Natural killer cell (primary cell): ENCODE measurements around the gene TCOF1. TPM values are rescaled to one million over a fixed set of nuclear protein-coding genes. Genes with fewer than 3 reads are reported as not detected.
A peak's percentile ranks its signal among the peaks of the same experiment; 100 is the strongest.

Experiments used
- ATAC-seq, 3 donors: fragments of 150-1000 bp in 2 of 3; fragments of 200-7000 bp in 1 of 3; cut with Tn5 transposase; 1 replicate in 1 of 3; 2 replicates in 2 of 3; pipeline ENCODE4 v1.10.0; 2021; ENCODE audit warnings: mild to moderate bottlenecking in 2 of 3, moderate library complexity in 2 of 3
- DNase-seq, 2 donors: peaks; one replicate each; pipeline versions ENCODE4 v3.0.0 to v3.0.0-alpha.2; 2013 to 2021; ENCODE audit warnings: mixed read lengths in 1 of 2
- H3K27ac ChIP-seq: one replicate; pipeline ENCODE4 v1.5.1; 2013; ENCODE audit warnings: mild to moderate bottlenecking, low read length
- H3K27me3 ChIP-seq: one replicate; pipeline ENCODE4 v1.6.1; 2013; ENCODE audit warnings: low read length; ENCODE audit not compliant: control insufficient read depth, insufficient read depth
- H3K36me3 ChIP-seq: one replicate; pipeline ENCODE4 v1.6.1; 2013; ENCODE audit warnings: low read length; ENCODE audit not compliant: control insufficient read depth, insufficient read depth
- H3K4me1 ChIP-seq: one replicate; pipeline ENCODE4 v1.6.1; 2013; ENCODE audit warnings: low read length; ENCODE audit not compliant: control insufficient read depth, insufficient read depth
- H3K4me3 ChIP-seq: one replicate; pipeline ENCODE4 v1.5.1; 2013; ENCODE audit warnings: low read length
- H3K9me3 ChIP-seq: one replicate; pipeline ENCODE4 v1.6.1; 2013; ENCODE audit warnings: low read length; ENCODE audit not compliant: control insufficient read depth, insufficient read depth
- H3K27ac Mint-ChIP-seq, 2 donors: one replicate each; pipeline ENCODE4 v1.8.0; 2022; ENCODE audit warnings: mild to moderate bottlenecking in 2 of 2, mixed read lengths in 2 of 2, moderate library complexity in 1 of 2
- H3K27me3 Mint-ChIP-seq, 2 donors: one replicate each; pipeline ENCODE4 v1.8.0; 2022; ENCODE audit warnings: low read depth in 2 of 2, mixed read lengths in 2 of 2
- H3K36me3 Mint-ChIP-seq: one replicate; pipeline ENCODE4 v1.8.0; 2022; ENCODE audit warnings: mixed read lengths
- H3K4me1 Mint-ChIP-seq, 2 donors: one replicate each; pipeline ENCODE4 v1.8.0; 2022; ENCODE audit warnings: mixed read lengths in 2 of 2
- H3K4me3 Mint-ChIP-seq: one replicate; pipeline ENCODE4 v1.8.0; 2022; ENCODE audit warnings: mild to moderate bottlenecking, moderate library complexity, mixed read lengths
- H3K9me3 Mint-ChIP-seq, 2 donors: one replicate each; pipeline ENCODE4 v1.8.0; 2022; ENCODE audit warnings: mixed read lengths in 2 of 2
- CTCF ChIP-seq: fragments of 200-600 bp; IDR thresholded peaks from one replicate; pipeline ENCODE4 v1.8.0; 2022; ENCODE audit warnings: antibody characterized with exemption
- WGBS: methylation state at CpG from one replicate; pipeline ENCODE4 v1.1.7; 2013; ENCODE audit warnings: missing lambda C conversion rate; ENCODE audit not compliant: insufficient coverage; 5-methylcytosine and 5-hydroxymethylcytosine counted together
- intact Hi-C: fragments of 100-400 bp; cut with micrococcal nuclease; formaldehyde crosslinking; loops from one replicate; pipeline ENCODE4 v1.14.2; 2022
- total RNA-seq, 4 donors: library from RNA; stranded (reverse); fragments of 120-200 nt in 1 of 4; gene quantifications; one replicate each; pipeline versions ENCODE4 v1.2.3 to v1.2.4, GENCODE V29; 2013 to 2022

Gene TCOF1
- total RNA-seq, 3 donors from 2014 or later (not counting 1 experiment from before 2014, with no cell fraction given) = 51.5 to 62.6 (median 51.7) TPM

- peak in 1 of 3 donors; percentile 11 for ATAC-seq
- Mint-ChIP-seq H3K36me3 (no peaks in the 10 kb centered on the region), H3K9me3 (no peaks in the 10 kb centered on the region), H3K4me1 (peaks cover 7% of the 10 kb centered on the region in 2 donors), H3K4me3 (no peak overlapping the region), H3K27me3 (no peaks in the 10 kb centered on the region), H3K27ac (no peak overlapping the region)
- no peaks in the 10 kb centered on the region for H3K9me3 ChIP-seq
- H3K4me3 ChIP-seq = no peak overlapping the region
- H3K27me3 ChIP-seq = no peaks in the 10 kb centered on the region
- no peaks in the 10 kb centered on the region for H3K36me3 ChIP-seq
- 87% methylated on average over 11 of the region's 11 CpGs for WGBS
- TF ChIP-seq CTCF = no peak
- H3K27ac ChIP-seq = no peak overlapping the region
- H3K4me1 ChIP-seq = no peaks in the 10 kb centered on the region
- intact Hi-C loops = no loop called here
- no peak for DNase-seq
These were observed 40.2 kb upstream of the TCOF1 start for GRCh38 chr5:150317048-150318003.

GRCh38 chr5:150318613-150319483, 38.6 kb upstream of the TCOF1 start:
- Histone ChIP-seq H3K36me3 (no peaks in the 10 kb centered on the region), H3K27me3 (no peaks in the 10 kb centered on the region), H3K4me3 (no peak overlapping the region), H3K27ac (no peak overlapping the region), H3K4me1 (no peaks in the 10 kb centered on the region), H3K9me3 (no peaks in the 10 kb centered on the region)
- ATAC-seq (no peak), DNase-seq (no peak)
- H3K4me1 Mint-ChIP-seq = peaks cover 7 to 8% of the 10 kb centered on the region in 2 donors
- H3K36me3 Mint-ChIP-seq = no peaks in the 10 kb centered on the region
- 85% methylated on average over 9 of the region's 9 CpGs for WGBS
- H3K4me3 Mint-ChIP-seq = no peak overlapping the region
- no peak for TF ChIP-seq CTCF
- no peak overlapping the region for H3K27ac Mint-ChIP-seq
- no peaks in the 10 kb centered on the region for H3K27me3 Mint-ChIP-seq
- intact Hi-C loops = no loop called here
- H3K9me3 Mint-ChIP-seq = no peaks in the 10 kb centered on the region

- peaks cover 7 to 8% of the 10 kb centered on the region in 2 donors for H3K4me1 Mint-ChIP-seq
- Histone ChIP-seq H3K27ac (no peak overlapping the region), H3K36me3 (no peaks in the 10 kb centered on the region), H3K4me3 (no peak overlapping the region), H3K27me3 (no peaks in the 10 kb centered on the region), H3K9me3 (no peaks in the 10 kb centered on the region), H3K4me1 (no peaks in the 10 kb centered on the region)
- intact Hi-C loops = no loop called here
- H3K36me3 Mint-ChIP-seq = no peaks in the 10 kb centered on the region
- H3K9me3 Mint-ChIP-seq = no peaks in the 10 kb centered on the region
- H3K27me3 Mint-ChIP-seq = no peaks in the 10 kb centered on the region
- no peak for TF ChIP-seq CTCF
- no peak overlapping the region for H3K27ac Mint-ChIP-seq
- ATAC-seq (no peak), DNase-seq (no peak)
- no peak overlapping the region for H3K4me3 Mint-ChIP-seq
- 88% methylated on average over 4 of the region's 6 CpGs for WGBS
These were observed 38.1 kb upstream of the TCOF1 start for GRCh38 chr5:150319484-150319790.
